ENCODE results near the gene PRICKLE2.

GRCh38 chr3:64266065-64266931 is 41.0 kb upstream of the PRICKLE2 start:
- TF ChIP-seq CTCF (IDR thresholded peaks at IDR 0.05) (no peak), POLR2A (IDR thresholded peaks at IDR 0.05) (no peak)

All from body of pancreas (tissue), 4 donors.